ENCODE data around the gene APCDD1.

Gene APCDD1

DNA sequence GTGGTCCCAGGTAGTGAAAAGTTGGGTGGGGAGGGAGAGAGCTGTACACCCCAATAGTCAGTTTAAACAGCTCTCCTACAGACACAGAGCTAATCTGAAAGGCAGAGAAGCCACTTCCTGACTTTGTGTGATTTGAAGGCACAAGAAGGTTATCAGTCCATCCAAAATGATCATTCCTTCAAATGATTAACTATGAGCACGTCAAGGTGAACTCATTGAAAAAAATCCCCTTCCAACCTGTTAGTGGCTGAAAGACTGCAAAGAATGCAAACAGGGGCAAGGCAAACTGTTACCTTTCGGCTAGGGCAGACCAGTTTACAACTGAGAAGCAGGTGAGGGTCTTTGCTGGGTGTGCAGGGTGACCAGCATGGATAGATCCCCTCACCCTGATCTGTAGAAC is 22.8 kb upstream of the APCDD1 start:
- H3K4me3 ChIP-seq (ENCODE audit: low read length): no peak overlapping the region
- DNase-seq (ENCODE audit: low read depth): no peak
- TF ChIP-seq, protein P1, sequence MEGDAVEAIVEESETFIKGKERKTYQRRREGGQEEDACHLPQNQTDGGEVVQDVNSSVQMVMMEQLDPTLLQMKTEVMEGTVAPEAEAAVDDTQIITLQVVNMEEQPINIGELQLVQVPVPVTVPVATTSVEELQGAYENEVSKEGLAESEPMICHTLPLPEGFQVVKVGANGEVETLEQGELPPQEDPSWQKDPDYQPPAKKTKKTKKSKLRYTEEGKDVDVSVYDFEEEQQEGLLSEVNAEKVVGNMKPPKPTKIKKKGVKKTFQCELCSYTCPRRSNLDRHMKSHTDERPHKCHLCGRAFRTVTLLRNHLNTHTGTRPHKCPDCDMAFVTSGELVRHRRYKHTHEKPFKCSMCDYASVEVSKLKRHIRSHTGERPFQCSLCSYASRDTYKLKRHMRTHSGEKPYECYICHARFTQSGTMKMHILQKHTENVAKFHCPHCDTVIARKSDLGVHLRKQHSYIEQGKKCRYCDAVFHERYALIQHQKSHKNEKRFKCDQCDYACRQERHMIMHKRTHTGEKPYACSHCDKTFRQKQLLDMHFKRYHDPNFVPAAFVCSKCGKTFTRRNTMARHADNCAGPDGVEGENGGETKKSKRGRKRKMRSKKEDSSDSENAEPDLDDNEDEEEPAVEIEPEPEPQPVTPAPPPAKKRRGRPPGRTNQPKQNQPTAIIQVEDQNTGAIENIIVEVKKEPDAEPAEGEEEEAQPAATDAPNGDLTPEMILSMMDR (IDR thresholded peaks at IDR 0.05; ENCODE audit: insufficient read depth, low read depth, low read length, missing control alignments): no peak

DNA sequence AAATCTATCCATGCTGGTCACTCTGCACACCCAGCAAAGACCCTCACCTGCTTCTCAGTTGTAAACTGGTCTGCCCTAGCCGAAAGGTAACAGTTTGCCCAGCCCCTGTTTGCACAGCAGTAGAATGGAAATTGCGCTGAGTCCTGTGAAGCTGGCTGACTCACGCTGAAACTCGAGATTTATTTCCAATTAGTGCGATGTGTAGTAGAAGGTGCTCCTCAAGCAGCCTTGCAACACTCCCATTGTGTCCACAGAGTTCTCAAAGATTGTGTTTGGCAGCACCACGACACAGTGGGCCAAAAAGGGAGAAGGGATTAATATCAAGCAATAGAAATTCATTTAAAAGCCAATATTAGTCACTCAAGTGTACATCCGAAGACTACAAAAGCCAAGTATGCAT is 21.7 kb upstream of the APCDD1 start:
- TF ChIP-seq, protein P1 (IDR thresholded peaks at IDR 0.05; ENCODE audit: insufficient read depth, low read depth, low read length, missing control alignments): no peak
- DNase-seq (ENCODE audit: low read depth): peak; percentile 81
- H3K4me3 ChIP-seq (ENCODE audit: low read length): no peak overlapping the region

DNA sequence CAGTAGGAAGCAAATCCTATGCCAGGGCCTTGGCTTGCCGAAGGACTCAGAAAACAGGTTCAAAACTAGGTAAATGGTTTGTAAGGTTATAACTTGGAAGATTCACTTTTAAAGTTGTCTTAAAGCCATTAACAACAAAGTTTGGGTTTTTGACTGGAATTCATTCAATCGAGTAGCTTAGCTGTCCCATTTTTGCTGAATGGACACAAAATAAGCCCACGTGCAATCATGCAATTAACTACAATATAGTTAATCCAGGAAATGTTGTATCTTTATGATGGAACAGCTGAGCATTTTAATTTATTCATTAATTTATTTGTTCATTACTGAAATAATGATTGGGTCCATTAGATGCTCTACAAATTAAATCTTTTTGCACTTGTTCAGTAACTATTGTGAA is 18.3 kb upstream of the APCDD1 start:
- DNase-seq (ENCODE audit: low read depth): no peak
- TF ChIP-seq, protein P1 (IDR thresholded peaks at IDR 0.05; ENCODE audit: insufficient read depth, low read depth, low read length, missing control alignments): no peak
- no peak overlapping the region for H3K4me3 ChIP-seq (ENCODE audit: low read length)

DNA sequence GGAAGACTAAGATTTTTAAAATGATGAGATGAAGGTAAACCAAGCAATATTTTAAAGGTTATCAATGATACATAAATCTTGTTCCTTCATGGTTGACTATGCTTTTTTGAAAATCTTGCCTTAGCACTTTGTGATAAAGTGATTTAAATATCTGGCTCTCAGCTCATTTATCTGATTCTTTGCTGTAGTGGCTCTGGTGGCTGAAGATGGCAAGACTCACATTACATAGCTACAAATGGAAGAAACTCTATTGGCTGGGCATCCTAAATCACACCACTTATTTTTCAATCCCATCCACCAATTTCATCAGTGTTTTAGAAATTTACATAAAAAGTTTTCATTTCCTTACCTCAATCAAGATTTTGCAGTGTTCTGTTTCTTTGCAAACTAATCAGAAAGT is 16.6 kb upstream of the APCDD1 start:
- no peak for DNase-seq (ENCODE audit: low read depth)
- TF ChIP-seq, protein P1 (IDR thresholded peaks at IDR 0.05; ENCODE audit: insufficient read depth, low read depth, low read length, missing control alignments): no peak

GRCh38 chr18:10439898-10440297 is 14.5 kb upstream of the APCDD1 start:
- TF ChIP-seq, protein P1 (IDR thresholded peaks at IDR 0.05; ENCODE audit: insufficient read depth, low read depth, low read length, missing control alignments): no peak
- DNase-seq (ENCODE audit: low read depth): no peak
- no peak overlapping the region for H3K4me3 ChIP-seq (ENCODE audit: low read length)

More for the DNA sequence above, 16.6 kb upstream of the APCDD1 start:
- no peak overlapping the region for H3K4me3 ChIP-seq (ENCODE audit: low read length)

DNA sequence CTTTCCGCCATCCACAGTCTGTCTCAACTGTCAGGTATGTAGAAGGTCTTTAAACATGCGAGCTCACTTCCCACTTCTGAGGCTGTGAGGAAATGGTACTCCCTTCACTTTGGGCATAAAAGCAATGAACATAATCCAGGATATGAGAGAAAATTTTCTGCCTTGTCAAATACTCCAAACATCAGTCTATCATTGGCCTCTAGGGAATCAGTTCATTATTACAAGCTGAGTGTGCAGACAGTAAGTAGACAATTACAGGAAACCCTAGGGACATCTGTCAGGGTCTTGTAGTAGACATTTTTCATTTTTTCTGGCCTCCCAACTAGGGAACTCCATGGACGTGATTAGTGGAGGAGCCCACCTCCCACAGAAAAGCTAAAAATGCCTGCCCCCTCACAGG is 13.6 kb upstream of the APCDD1 start:
- no peak for DNase-seq (ENCODE audit: low read depth)
- TF ChIP-seq, protein P1 (IDR thresholded peaks at IDR 0.05; ENCODE audit: insufficient read depth, low read depth, low read length, missing control alignments): no peak

DNA sequence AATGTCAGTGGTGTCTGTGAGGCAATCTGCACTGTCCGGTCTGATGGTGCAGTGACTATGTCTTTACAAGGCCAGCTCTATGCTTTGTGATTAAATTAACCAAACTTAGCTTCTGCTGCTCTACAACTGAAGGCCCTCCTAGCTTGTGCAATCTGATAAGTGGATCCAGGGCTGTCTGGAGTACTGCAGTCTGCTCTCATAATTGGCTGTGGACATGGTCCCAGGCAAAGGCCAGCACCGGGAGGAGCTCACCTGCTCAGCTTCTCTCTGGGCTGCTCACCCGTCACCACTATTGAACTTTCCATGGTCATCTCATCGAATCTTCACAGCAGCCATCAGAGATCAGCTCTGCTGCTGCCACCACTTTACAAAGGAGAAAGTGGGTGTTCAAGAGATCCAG is 13.0 kb upstream of the APCDD1 start:
- H3K4me3 ChIP-seq (ENCODE audit: low read length): no peak overlapping the region
- no peak for DNase-seq (ENCODE audit: low read depth)
- TF ChIP-seq, protein P1 (IDR thresholded peaks at IDR 0.05; ENCODE audit: insufficient read depth, low read depth, low read length, missing control alignments): no peak

More for the DNA sequence above, 13.6 kb upstream of the APCDD1 start:
- no peak overlapping the region for H3K4me3 ChIP-seq (ENCODE audit: low read length)
